Endothelial cell of umbilical vein (primary cell): Measurements from ENCODE around the gene BSDC1. TPM values are rescaled to one million over a fixed set of nuclear protein-coding genes. Genes with fewer than 3 reads are reported as not detected.

Experiments used
- BruUV-seq: library from RNA; stranded (reverse); fragments of 400-500 nt; replicated peaks from 2 replicates; lab custom pipeline; 2021; lab: Mats Ljungman, UMichigan
- CTCF ChIA-PET: fragments of 300-600, 350-600 bp; sonication (Branson Sonifier 250); formaldehyde crosslinking; loops from one replicate; lab custom pipeline; 2021; ENCODE audit warnings: antibody characterized with exemption, inconsistent platforms; lab: Charles Lee
- POLR2A ChIA-PET: fragments of 300-600, 350-600 bp; sonication (Branson Sonifier 250); formaldehyde crosslinking; loops from one replicate; lab custom pipeline; 2021; ENCODE audit warnings: antibody characterized with exemption, inconsistent platforms; lab: Charles Lee
- DNase-seq: peaks from one replicate; pipeline ENCODE4 v3.0.0-alpha.2; 2011; ENCODE audit warnings: low read depth, low spot score
- FAIRE-seq: peaks from 2 replicates; lab custom pipeline; 2011; peaks lifted over from hg19 to GRCh38; lab: Jason Lieb, UNC
- H2AFZ ChIP-seq: 2 replicates; pipeline ENCODE4 v1.6.0; 2012; ENCODE audit warnings: low read depth, low read length, control low read depth, inconsistent platforms
- H3K27ac ChIP-seq: 2 replicates; pipeline ENCODE4 v1.5.1; 2011; ENCODE audit warnings: low read depth, mild to moderate bottlenecking, control low read depth, low read length, moderate library complexity; ENCODE audit not compliant: insufficient read depth
- H3K27me3 ChIP-seq, 2 experiments: 2 replicates each; pipeline versions ENCODE4 v1.6.0 to v1.6.1; 2011; ENCODE audit warnings: low read length in 2 of 2, mixed read lengths in 1 of 2; ENCODE audit not compliant: control insufficient read depth in 2 of 2, insufficient read depth in 2 of 2
- H3K36me3 ChIP-seq, 2 experiments: 2 replicates in 1 of 2; 3 replicates in 1 of 2; pipeline ENCODE4 v1.5.1; 2011; ENCODE audit warnings: low read length in 2 of 2, mild to moderate bottlenecking in 1 of 2, moderate library complexity in 1 of 2; ENCODE audit not compliant: control insufficient read depth in 2 of 2, insufficient read depth in 2 of 2; ENCODE audit errors: extremely low read depth in 1 of 2
- H3K4me1 ChIP-seq: 3 replicates; pipeline ENCODE4 v1.5.1; 2011; ENCODE audit warnings: mild to moderate bottlenecking, low read length; ENCODE audit not compliant: control insufficient read depth, insufficient read depth; ENCODE audit errors: extremely low read depth
- H3K4me2 ChIP-seq: 2 replicates; pipeline ENCODE4 v1.6.1; 2011; ENCODE audit warnings: low read length, control low read depth, mixed read lengths; ENCODE audit not compliant: insufficient read depth
- H3K4me3 ChIP-seq, 3 experiments: fragments of 200-600 bp in 1 of 3; sonication (generic), shearing (Covaris generic) in 1 of 3; replicated peaks in 1 of 3; 2 replicates each; pipeline ENCODE4 v1.5.1; 2011 to 2016; ENCODE audit warnings: control low read depth in 3 of 3, low read length in 3 of 3, mild to moderate bottlenecking in 2 of 3, inconsistent platforms in 1 of 3, low read depth in 1 of 3, moderate library complexity in 1 of 3; ENCODE audit not compliant: insufficient read depth in 1 of 3
- H3K79me2 ChIP-seq: 2 replicates; pipeline ENCODE4 v1.6.0; 2012; ENCODE audit warnings: low read length, inconsistent platforms; ENCODE audit not compliant: control insufficient read depth, insufficient read depth
- H3K9ac ChIP-seq: replicated peaks from 2 replicates; pipeline ENCODE3; 2011; ENCODE audit warnings: low read length, control low read depth; ENCODE audit not compliant: insufficient read depth; ENCODE audit errors: extremely low read depth
- H3K9me1 ChIP-seq: replicated peaks from 3 replicates; pipeline ENCODE4 v1.6.0; 2011; ENCODE audit warnings: mild to moderate bottlenecking, low read length; ENCODE audit not compliant: control insufficient read depth, insufficient read depth; ENCODE audit errors: extremely low read depth
- H3K9me3 ChIP-seq: replicated peaks from 2 replicates; pipeline ENCODE4 v1.5.1; 2012; ENCODE audit warnings: low read length, inconsistent platforms; ENCODE audit not compliant: control insufficient read depth, insufficient read depth
- H4K20me1 ChIP-seq: replicated peaks from 2 replicates; pipeline ENCODE3; 2011; ENCODE audit warnings: mild to moderate bottlenecking, low read length; ENCODE audit not compliant: control insufficient read depth, insufficient read depth; ENCODE audit errors: extremely low read depth
- EZH2 ChIP-seq: IDR thresholded peaks from 2 replicates; pipeline ENCODE4 v1.6.1; 2012; ENCODE audit warnings: borderline replicate concordance, low read depth, mild to moderate bottlenecking, moderate library complexity, low read length, inconsistent platforms; ENCODE audit not compliant: severe bottlenecking
- FOS ChIP-seq: IDR thresholded peaks from 2 replicates; pipeline ENCODE4 v1.6.1; 2011; ENCODE audit warnings: mild to moderate bottlenecking, low read length, moderate library complexity, borderline replicate concordance; ENCODE audit not compliant: insufficient read depth
- GATA2 ChIP-seq: IDR thresholded peaks from 2 replicates; pipeline ENCODE4 v1.7.0; 2011; ENCODE audit warnings: low read depth, mild to moderate bottlenecking, moderate library complexity, mixed read lengths, low read length; ENCODE audit not compliant: insufficient read length, insufficient read depth
- JUN ChIP-seq: IDR thresholded peaks from 2 replicates; pipeline ENCODE4 v1.6.1; 2011; ENCODE audit warnings: borderline replicate concordance, low read depth; ENCODE audit not compliant: insufficient read length, insufficient read depth
- MYC ChIP-seq: IDR thresholded peaks from one replicate; pipeline ENCODE4 v1.6.1; 2011; ENCODE audit warnings: mild to moderate bottlenecking, low read depth, low read length
- POLR2A ChIP-seq: IDR thresholded peaks from 2 replicates; pipeline ENCODE4 v1.6.1; 2012; ENCODE audit warnings: low read depth, mild to moderate bottlenecking, control low read depth, low read length
- POLR2AphosphoS5 ChIP-seq: IDR thresholded peaks from 2 replicates; pipeline ENCODE4 v1.6.1; 2012; ENCODE audit warnings: low read depth, mild to moderate bottlenecking, control low read depth, low read length, moderate library complexity; ENCODE audit not compliant: insufficient read depth
- dilution Hi-C: fragments of 300-500 bp; cut with MboI; formaldehyde crosslinking; loops from one replicate; pipeline ENCODE4 v1.15.0; 2019; ENCODE audit warnings: low sequenced_read_pairs; ENCODE audit not compliant: extremely low pct_ligation_motif_present
- intact Hi-C: fragments of 100-400 bp; cut with micrococcal nuclease; formaldehyde crosslinking; loops from one replicate; pipeline ENCODE4 v1.10.0; 2022
- polyA plus RNA-seq, 4 experiments: library from polyadenylated mRNA; depleted of rRNA in 3 of 4; stranded (reverse) in 3 of 4; unstranded in 1 of 4; fragments of >200 nt; gene quantifications; 2 replicates each; pipeline versions ENCODE4 v1.2.1 to v1.2.3, GENCODE V29; 2011 to 2012; ENCODE audit warnings: missing spikeins in 1 of 4
- total RNA-seq: library from RNA; stranded (reverse); gene quantifications from 2 replicates; pipeline ENCODE4 v1.2.3, GENCODE V29; 2021
- TF ChIP-seq, protein P1 (sequence below): IDR thresholded peaks from 2 replicates; pipeline ENCODE4 v1.6.1; 2011; ENCODE audit not compliant: insufficient read depth, insufficient read length
- TF ChIP-seq, protein P2 (sequence below), 2 donors: IDR thresholded peaks; 1 replicate in 1 of 2; 2 replicates in 1 of 2; pipeline ENCODE4 v1.5.1; 2011; ENCODE audit warnings: low read length in 2 of 2, mild to moderate bottlenecking in 2 of 2, moderate library complexity in 2 of 2, control low read depth in 1 of 2, inconsistent platforms in 1 of 2, low read depth in 1 of 2; ENCODE audit not compliant: insufficient read depth in 1 of 2; ENCODE audit errors: extremely low read depth in 1 of 2

Gene BSDC1
- total and polyA plus RNA-seq, 2 donors (not counting 3 experiments of a cell fraction or from before 2014, with no cell fraction given), result 44.3 to 64.6 TPM

DNA sequence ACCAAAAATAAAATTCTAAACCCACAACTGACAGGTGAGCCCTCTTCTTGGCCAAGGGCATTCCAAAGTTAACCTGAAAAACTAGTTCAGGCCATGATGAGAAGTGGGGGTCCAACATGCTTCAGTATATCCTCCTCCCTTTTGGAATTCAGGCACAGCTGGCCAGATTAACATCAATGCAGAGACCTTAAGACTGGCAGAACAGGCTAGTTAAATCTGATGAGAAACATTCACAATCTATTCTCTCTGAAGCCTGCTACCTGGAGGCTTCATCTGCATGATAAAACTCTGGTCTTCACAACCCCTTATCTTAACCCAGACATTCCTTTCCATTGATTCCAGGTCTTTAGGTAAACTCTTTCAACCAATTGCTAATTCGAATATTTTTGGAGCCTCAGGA lies 43.9 kb upstream of the BSDC1 start:
- Histone ChIP-seq H3K9me1 (no peaks in the 10 kb centered on the region), H3K27ac (no peak overlapping the region), H3K9ac (no peak overlapping the region), H3K27me3 (peaks cover 3 to 7% of the 10 kb centered on the region in 2 experiments), H3K36me3 (no peaks in the 10 kb centered on the region), H2AFZ (no peak overlapping the region), H3K4me1 (no peaks in the 10 kb centered on the region), H3K4me3 (no peak overlapping the region), H3K9me3 (no peaks in the 10 kb centered on the region), H3K79me2 (no peaks in the 10 kb centered on the region), H3K4me2 (no peak overlapping the region), H4K20me1 (no peaks in the 10 kb centered on the region)
- ChIA-PET CTCF (interaction anchor here (0.8 kb wide), 1 partner anchor 10 kb away, joined by 3 read pairs; no protein-coding TSS in a partner anchor), POLR2A (no interaction called here)
- dilution Hi-C loops, result no loop called here
- FAIRE-seq, result no peak
- DNase-seq, result no peak
- BruUV-seq, result no TSS peak
- no peak for TF ChIP-seq FOS
- TF ChIP-seq POLR2AphosphoS5, result no peak
- TF ChIP-seq MYC, result no peak
- no peak for TF ChIP-seq POLR2A
- no peak for TF ChIP-seq GATA2
- TF ChIP-seq EZH2, result no peak
- TF ChIP-seq JUN, result no peak
- TF ChIP-seq, protein P1, sequence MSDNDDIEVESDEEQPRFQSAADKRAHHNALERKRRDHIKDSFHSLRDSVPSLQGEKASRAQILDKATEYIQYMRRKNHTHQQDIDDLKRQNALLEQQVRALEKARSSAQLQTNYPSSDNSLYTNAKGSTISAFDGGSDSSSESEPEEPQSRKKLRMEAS, result no peak
- TF ChIP-seq, protein P2, sequence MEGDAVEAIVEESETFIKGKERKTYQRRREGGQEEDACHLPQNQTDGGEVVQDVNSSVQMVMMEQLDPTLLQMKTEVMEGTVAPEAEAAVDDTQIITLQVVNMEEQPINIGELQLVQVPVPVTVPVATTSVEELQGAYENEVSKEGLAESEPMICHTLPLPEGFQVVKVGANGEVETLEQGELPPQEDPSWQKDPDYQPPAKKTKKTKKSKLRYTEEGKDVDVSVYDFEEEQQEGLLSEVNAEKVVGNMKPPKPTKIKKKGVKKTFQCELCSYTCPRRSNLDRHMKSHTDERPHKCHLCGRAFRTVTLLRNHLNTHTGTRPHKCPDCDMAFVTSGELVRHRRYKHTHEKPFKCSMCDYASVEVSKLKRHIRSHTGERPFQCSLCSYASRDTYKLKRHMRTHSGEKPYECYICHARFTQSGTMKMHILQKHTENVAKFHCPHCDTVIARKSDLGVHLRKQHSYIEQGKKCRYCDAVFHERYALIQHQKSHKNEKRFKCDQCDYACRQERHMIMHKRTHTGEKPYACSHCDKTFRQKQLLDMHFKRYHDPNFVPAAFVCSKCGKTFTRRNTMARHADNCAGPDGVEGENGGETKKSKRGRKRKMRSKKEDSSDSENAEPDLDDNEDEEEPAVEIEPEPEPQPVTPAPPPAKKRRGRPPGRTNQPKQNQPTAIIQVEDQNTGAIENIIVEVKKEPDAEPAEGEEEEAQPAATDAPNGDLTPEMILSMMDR (IDR thresholded peaks at IDR 0.05; ENCODE audit: extremely low read depth in 1 of 2, insufficient read depth in 1 of 2, low read depth in 1 of 2, low read length in 2 of 2), result no peak
- intact Hi-C loops, result no loop called here
